Left hindlimb (tissue), 1 donor: ENCODE data around the gene BBC3.

Experiments
- DNase-seq: peaks from one replicate; pipeline ENCODE4 v3.0.0-alpha.2; 2018

BBC3 gene

GRCh38 chr19:47230054-47230920 lies 712 bp downstream of the BBC3 start:
- DNase-seq, result peak; percentile 74

- no peak for DNase-seq
Measured at GRCh38 chr19:47229676-47230053, 1.3 kb downstream of the BBC3 start.

DNA sequence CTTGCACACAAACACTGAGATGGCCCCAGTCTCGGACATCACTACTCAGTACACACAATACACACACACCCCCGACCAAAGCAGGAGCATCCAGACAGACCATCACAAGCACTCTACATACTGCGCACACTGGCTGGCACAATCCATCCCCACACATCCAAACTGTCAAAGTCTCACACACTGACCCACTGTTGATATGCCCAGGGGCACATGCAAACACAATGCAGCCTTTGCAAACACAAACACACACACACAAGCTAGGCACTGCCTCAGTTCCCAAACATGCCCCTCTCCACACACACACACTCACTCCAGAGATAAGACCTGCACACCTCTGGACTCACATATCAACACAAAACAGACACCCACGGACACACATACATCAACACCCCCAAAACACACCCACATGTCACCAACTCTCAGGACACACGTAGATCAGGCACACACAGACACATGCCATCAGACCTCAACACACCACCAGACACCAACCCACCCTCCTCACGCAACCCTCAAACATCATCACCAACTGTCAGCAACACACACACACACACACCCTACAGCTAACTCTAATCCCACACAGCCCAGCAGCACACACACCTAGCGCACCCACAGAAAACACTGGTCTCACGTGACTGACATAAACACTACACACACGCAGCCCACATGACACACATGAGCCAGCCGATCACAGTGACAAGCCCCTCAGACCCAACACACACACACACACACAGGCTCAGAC lies 1.9 kb downstream of the BBC3 start:
- no peak for DNase-seq

- DNase-seq, result no peak
Measured at GRCh38 chr19:47228168-47228936, 2.6 kb downstream of the BBC3 start.

- peak; percentile 86 for DNase-seq
Measured at GRCh38 chr19:47227352-47228167, 3.4 kb downstream of the BBC3 start.

DNA sequence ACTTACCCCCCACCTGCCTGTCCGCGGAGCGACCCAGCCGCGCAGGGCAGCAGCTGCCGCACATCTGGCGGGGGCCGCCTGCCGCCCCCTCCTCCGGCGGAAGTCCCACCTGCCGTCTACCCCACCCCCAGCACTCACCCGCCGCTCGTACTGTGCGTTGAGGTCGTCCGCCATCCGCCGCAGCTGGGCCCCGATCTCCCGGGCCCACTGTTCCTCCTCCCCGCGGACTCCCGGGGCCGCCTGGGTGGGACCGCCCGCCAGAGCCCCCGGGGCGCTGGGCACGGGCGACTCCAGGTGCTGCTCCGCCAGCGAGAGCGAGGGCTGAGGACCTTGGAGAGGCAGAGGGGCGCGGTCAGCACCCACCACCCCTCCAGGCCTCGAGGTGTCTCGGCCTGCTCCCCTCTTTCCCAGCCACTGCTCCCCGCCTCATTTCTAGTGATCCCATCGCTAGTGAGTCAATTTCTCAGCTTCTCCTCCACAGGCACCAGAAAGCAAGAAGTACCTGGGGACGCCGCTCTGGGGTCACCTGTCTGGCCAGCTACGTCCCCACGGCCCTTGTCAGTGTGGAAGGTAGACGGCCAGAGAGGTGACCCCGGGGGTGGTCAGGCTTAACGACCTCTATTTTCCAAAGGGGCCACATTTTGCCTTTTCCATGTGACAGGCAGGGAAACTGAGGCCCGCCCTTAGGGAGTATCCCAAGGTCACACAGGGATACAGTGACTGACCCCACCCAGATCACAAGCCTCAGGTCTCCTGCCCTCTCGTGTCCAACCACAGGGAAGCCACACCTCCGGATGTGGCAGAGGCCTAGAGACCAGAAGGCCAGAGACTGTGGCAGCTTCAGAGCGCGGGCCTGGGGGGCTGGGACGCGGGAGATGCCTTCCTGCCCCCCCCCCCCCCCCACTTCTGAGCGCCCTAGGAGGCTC lies 4.3 kb downstream of the BBC3 start:
- peak; percentile 80 for DNase-seq

- peak; percentile 91 for DNase-seq
Measured at GRCh38 chr19:47225746-47226425, 5.1 kb downstream of the BBC3 start.

DNA sequence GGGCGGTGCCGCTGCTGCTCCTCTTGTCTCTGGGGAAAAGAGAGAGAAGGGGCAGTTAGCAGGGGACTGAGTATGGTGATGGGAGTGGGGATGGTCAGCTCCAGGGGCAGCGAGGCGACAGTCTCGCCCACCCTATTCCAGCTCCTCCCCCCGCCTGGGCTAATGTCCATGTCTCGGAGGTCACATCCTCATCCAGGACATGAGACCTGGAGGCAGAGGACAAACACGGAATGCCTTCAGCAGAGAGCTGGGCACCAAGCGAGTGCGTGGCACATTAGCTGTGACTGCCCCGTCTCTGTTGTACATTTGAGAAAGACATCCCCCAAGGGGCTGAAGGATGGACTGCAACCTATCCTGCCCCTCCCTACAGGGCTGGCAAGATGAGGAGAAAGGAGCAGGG lies 9.1 kb downstream of the BBC3 start:
- DNase-seq, result no peak

GRCh38 chr19:47221080-47221841 lies 9.7 kb downstream of the BBC3 start:
- DNase-seq, result no peak

DNA sequence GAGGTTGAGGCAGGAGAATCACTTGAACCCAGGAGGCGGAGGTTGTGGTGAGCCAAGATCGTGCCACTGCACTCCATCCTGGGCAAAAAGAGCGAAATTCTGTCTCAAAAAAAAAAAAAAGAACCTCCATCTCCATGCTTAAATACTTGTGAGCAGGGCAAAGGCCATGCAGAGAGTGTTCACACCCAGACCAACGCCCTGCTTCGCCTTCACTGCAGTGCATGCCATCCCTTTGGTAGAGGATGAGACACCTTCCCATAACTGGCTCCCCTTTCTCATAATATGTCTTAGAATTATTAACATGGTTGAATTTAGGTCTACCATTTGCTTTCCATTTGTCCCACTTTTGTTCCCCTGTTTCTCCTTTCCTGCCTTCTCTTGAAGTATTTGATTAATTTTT lies 15.4 kb downstream of the BBC3 start:
- no peak for DNase-seq

GRCh38 chr19:47210689-47211316 lies 20.2 kb downstream of the BBC3 start:
- peak; percentile 82 for DNase-seq

- DNase-seq, result no peak
Measured at GRCh38 chr19:47210180-47210490, 20.9 kb downstream of the BBC3 start.

GRCh38 chr19:47209319-47210179 lies 21.4 kb downstream of the BBC3 start:
- no peak for DNase-seq

DNA sequence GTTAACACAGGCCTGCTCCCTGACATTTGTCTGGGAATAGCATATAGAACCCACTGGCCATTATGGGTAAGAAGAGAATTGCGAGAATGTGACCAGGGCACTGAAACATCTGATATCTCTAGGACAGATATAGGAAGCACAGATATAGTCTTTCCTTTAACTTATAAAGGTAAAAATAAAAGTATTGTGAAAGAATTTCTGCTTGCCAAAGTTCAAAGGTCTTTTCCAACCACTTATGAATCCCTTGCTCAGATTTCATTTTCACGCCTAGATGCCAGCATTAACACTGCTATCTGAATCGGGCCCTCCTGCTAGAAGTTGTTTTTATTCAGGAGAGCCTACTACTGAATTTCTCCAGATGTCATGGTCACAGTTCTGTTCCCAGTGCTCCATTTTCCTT lies 27.7 kb downstream of the BBC3 start:
- DNase-seq, result no peak

DNA sequence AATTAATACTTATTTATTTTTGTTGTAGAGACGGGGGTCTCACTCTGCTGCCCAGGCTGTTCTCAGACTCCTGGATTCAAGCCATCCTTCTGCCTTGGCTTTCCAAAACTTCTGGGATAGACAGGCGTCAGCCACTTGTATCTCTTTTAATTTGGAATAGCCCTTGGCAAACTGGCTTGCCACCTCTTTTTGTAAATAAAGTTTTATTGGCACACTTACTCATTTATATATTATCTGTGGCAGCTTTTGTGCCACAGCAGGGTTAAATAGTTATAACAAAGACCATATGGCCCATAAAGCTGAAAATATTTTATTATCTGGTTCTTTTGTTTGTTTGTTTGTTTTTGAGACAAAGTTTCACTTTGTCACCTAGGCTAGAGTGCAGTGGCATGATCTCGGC lies 30.5 kb downstream of the BBC3 start:
- no peak for DNase-seq

DNA sequence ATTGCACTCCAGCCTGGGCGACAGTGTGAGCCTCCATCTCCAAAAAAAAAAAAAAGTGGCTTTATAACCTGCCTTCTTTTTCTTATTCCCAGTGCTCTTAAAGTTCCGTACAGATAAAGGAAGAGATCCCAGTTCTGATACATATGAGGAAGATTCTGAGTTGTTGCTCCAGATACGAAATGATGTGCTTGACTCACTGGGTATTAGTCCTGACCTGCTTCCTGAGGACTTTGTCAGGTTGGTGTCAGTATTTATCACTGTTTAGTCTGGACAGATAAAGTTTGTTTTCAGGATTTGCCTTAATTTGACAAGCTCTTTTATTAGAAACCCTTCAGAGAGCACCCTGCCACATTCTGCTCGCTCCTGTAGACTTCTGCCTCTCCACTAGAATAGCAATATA lies 33.9 kb downstream of the BBC3 start:
- no peak for DNase-seq

- DNase-seq, result no peak
Measured at GRCh38 chr19:47195434-47195833, 35.6 kb downstream of the BBC3 start.

DNA sequence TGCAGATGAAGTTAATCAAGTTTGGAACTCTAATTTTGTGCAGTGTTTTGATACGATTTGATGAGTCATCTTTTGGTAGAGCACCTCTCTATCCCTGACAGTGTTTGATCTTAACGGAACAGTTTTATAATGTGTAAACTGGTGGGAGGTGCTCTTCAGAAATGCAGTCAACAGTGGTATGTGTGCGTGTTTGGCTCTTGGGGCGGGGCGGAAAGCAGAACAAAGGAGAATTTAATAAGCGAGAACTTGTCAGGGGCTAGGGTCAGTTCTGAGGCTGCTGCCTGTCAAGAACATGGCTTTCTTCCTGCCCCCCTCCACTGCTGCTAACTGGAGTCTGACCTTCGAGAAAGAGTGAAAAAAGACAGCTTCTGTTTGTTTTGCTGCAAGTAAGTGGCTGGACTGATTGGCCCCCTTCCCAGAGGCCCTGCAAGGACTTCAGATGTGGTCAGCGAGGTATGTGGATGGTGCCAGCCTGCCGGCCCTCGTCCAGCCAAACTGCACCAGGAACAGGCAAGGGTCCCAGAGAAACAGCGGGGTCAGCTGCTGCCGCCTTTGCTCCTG lies 40.8 kb downstream of the BBC3 start:
- DNase-seq, result peak; percentile 77
